Type B pancreatic cell (in vitro differentiated cells): ENCODE data around the gene PPM1B. TPM values are rescaled to one million over a fixed set of nuclear protein-coding genes. Genes with fewer than 3 reads are reported as not detected.

ENCODE experiments used
- DNase-seq: peaks from one replicate; pipeline ENCODE4 v3.0.0; 2021; ENCODE audit warnings: mixed read lengths; ENCODE audit not compliant: unreplicated experiment; ENCODE audit errors: extremely low spot score
- H3K27ac Mint-ChIP-seq: 2 replicates; pipeline ENCODE4 v1.8.0; 2021; ENCODE audit warnings: mild to moderate bottlenecking, mixed read lengths
- H3K27me3 Mint-ChIP-seq: 2 replicates; pipeline ENCODE4 v1.8.0; 2021; ENCODE audit warnings: mixed read lengths
- H3K36me3 Mint-ChIP-seq: 2 replicates; pipeline ENCODE4 v1.8.0; 2021; ENCODE audit warnings: mixed read lengths
- H3K4me1 Mint-ChIP-seq: one replicate; pipeline ENCODE4 v1.8.0; 2021; ENCODE audit warnings: mixed read lengths; ENCODE audit not compliant: unreplicated experiment
- H3K4me3 Mint-ChIP-seq: 2 replicates; pipeline ENCODE4 v1.8.0; 2021; ENCODE audit warnings: mild to moderate bottlenecking, mixed read lengths
- H3K9me3 Mint-ChIP-seq: 2 replicates; pipeline ENCODE4 v1.8.0; 2021; ENCODE audit warnings: mixed read lengths
- total RNA-seq: library from RNA; stranded (reverse); gene quantifications from 2 replicates; pipeline ENCODE4 v1.2.1, GENCODE V29; 2021; ENCODE audit warnings: low replicate concordance
- TF ChIP-seq, protein P1 (sequence below): fragments of 200-600 bp; sonication (generic); conservative IDR thresholded peaks from 2 replicates; pipeline ENCODE4 v1.5.0; 2021; ENCODE audit warnings: antibody characterized with exemption, mild to moderate bottlenecking

Gene PPM1B
- total RNA-seq, 1 donor from 2014 or later, result 42.5 TPM

DNA sequence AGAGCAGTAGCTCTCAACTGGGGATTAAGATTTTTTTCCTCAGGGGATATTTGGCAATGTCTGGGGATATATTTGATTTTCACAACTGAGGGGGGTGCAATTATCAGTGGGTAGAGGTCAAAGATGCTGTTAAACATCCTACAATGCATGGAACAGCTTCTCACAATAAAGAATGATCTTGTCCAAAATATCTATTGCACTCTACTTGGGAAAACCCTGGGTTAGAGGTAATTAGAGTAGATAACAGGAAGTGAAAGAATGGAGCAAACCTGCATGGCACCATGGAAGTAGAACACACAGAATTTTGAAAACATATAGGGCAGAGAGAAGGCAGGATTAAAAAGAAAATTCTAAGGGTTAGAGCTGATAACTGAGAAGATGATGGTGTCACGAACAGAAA, 26.4 kb upstream of the PPM1B start:
- Mint-ChIP-seq H3K27me3 (peaks cover 3% of the 10 kb centered on the region), H3K9me3 (no peaks in the 10 kb centered on the region), H3K4me3 (no peak overlapping the region), H3K27ac (no peak overlapping the region), H3K36me3 (no peaks in the 10 kb centered on the region), H3K4me1 (no peaks in the 10 kb centered on the region)
- DNase-seq, result no peak
- TF ChIP-seq, protein P1, sequence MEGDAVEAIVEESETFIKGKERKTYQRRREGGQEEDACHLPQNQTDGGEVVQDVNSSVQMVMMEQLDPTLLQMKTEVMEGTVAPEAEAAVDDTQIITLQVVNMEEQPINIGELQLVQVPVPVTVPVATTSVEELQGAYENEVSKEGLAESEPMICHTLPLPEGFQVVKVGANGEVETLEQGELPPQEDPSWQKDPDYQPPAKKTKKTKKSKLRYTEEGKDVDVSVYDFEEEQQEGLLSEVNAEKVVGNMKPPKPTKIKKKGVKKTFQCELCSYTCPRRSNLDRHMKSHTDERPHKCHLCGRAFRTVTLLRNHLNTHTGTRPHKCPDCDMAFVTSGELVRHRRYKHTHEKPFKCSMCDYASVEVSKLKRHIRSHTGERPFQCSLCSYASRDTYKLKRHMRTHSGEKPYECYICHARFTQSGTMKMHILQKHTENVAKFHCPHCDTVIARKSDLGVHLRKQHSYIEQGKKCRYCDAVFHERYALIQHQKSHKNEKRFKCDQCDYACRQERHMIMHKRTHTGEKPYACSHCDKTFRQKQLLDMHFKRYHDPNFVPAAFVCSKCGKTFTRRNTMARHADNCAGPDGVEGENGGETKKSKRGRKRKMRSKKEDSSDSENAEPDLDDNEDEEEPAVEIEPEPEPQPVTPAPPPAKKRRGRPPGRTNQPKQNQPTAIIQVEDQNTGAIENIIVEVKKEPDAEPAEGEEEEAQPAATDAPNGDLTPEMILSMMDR, result no peak

- Mint-ChIP-seq H3K9me3 (no peaks in the 10 kb centered on the region), H3K4me3 (no peak overlapping the region), H3K27me3 (peaks cover 3% of the 10 kb centered on the region), H3K36me3 (no peaks in the 10 kb centered on the region), H3K27ac (no peak overlapping the region), H3K4me1 (no peaks in the 10 kb centered on the region)
- DNase-seq, result no peak
- TF ChIP-seq, protein P1, result no peak
Measured at GRCh38 chr2:44143701-44144100, 25.0 kb upstream of the PPM1B start.

GRCh38 chr2:44148999-44149398, 19.7 kb upstream of the PPM1B start:
- H3K27ac Mint-ChIP-seq, result no peak overlapping the region
- H3K36me3 Mint-ChIP-seq, result no peaks in the 10 kb centered on the region
- H3K4me1 Mint-ChIP-seq, result no peaks in the 10 kb centered on the region
- DNase-seq, result no peak
- no peak overlapping the region for H3K4me3 Mint-ChIP-seq
- H3K9me3 Mint-ChIP-seq, result no peaks in the 10 kb centered on the region
- TF ChIP-seq, protein P1, result no peak
- peaks cover 4% of the 10 kb centered on the region for H3K27me3 Mint-ChIP-seq

- TF ChIP-seq, protein P1, result no peak
- H3K9me3 Mint-ChIP-seq, result no peaks in the 10 kb centered on the region
- H3K27me3 Mint-ChIP-seq, result peaks cover 4% of the 10 kb centered on the region
- H3K27ac Mint-ChIP-seq, result no peak overlapping the region
- H3K4me1 Mint-ChIP-seq, result no peaks in the 10 kb centered on the region
- no peak for DNase-seq
- H3K36me3 Mint-ChIP-seq, result no peaks in the 10 kb centered on the region
- no peak overlapping the region for H3K4me3 Mint-ChIP-seq
Measured at GRCh38 chr2:44150473-44150872, 18.2 kb upstream of the PPM1B start.

GRCh38 chr2:44152865-44153669, 15.6 kb upstream of the PPM1B start:
- no peak overlapping the region for H3K27ac Mint-ChIP-seq
- DNase-seq, result no peak
- no peaks in the 10 kb centered on the region for H3K9me3 Mint-ChIP-seq
- H3K36me3 Mint-ChIP-seq, result no peaks in the 10 kb centered on the region
- TF ChIP-seq, protein P1, result no peak
- H3K4me3 Mint-ChIP-seq, result no peak overlapping the region
- H3K4me1 Mint-ChIP-seq, result no peaks in the 10 kb centered on the region
- H3K27me3 Mint-ChIP-seq, result peaks cover 4% of the 10 kb centered on the region
